Measurements from ENCODE around the gene BABAM2.

DNA sequence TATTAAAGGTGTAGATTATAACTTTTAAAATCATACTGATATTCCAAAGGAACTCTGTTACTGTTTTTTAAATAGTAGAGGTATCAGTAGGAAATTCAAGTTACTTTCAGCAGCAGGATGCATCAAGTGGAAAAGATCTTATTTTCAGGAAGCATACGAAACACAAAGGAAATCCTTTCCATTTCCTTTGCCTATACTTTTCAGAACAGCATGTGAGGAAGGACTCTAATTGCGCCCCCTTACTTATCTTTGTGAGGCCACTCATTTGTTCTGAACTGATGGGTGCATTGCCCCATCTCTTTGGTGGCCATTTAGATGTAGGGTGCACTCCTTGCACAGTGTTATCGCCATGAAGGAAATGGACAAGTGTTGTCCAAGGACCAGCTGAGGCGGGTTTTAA is 145.3 kb downstream of the BABAM2 start:
- no peak for TF ChIP-seq TGIF2 (CRISPR knock-in tag; IDR thresholded peaks at IDR 0.05)
- no peak for TF ChIP-seq CEBPB (tag; IDR thresholded peaks at IDR 0.05)
- no peak for TF ChIP-seq ZNF121 (CRISPR knock-in tag; conservative IDR thresholded peaks at IDR 0.05)
- no peak for TF ChIP-seq CBFB (CRISPR knock-in tag; IDR thresholded peaks at IDR 0.05)
- no peak for TF ChIP-seq ZSCAN29 (IDR thresholded peaks at IDR 0.05)
